H4 (cell line): ENCODE data around the gene COLGALT1. TPM values are rescaled to one million over a fixed set of nuclear protein-coding genes. Genes with fewer than 3 reads are reported as not detected.
"Not testable (repeated sequence)": the region's sequence is repeated elsewhere in the genome, so short reads cannot be mapped to it uniquely, and the experiment has no call there.

ENCODE experiments used
- DNase-seq: peaks from one replicate; pipeline ENCODE4 v3.0.0-alpha.2; 2015; ENCODE audit warnings: low spot score
- total RNA-seq: library from RNA; depleted of rRNA; stranded (reverse); fragments of >200 nt; shearing (Covaris generic); gene quantifications from 2 replicates; pipeline ENCODE4 v1.2.3, GENCODE V29; 2014

Gene COLGALT1
- total RNA-seq, 1 experiment from 2014 or later = 89.9 TPM

DNA sequence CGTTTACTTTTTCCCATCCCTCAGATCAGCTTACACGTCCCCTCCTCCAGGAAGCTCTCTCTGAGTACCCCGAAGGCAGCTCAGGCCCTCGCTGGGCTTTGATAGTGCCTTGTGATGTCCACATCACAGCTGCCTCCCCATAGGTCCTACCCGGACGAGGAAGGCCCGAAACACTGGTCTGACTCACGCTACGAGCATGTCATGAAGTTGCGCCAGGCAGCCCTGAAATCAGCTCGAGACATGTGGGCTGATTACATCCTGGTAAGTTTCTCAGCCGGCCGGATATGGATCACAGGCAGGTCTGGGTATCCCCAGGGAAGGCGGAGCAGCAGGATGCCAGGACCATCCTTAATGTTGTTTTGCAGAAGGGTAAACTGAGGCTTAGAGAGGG is 4.8 kb downstream of the COLGALT1 start:
- no peak for DNase-seq

DNA sequence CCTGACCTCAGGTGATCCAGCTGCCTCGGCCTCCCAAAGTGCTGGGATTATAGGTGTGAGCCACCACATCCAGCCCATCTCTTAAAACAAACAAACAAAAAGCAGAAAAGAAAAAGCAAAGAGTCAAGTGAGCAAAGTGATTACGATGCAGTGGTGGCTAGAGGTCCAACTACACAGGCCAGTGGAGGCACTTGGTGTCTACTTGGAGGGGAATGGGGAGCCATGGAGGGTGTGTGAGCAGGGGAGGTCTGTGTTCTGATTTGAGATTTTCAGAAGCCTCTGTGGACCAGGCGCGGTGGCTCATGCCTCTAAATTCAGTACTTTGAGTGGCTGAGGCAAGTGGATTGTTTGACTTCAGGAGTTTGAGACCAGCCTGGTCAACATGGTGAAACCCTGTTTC is 6.6 kb downstream of the COLGALT1 start:
- DNase-seq = no peak

- no peak for DNase-seq
Measured at GRCh38 chr19:17562561-17562960, 7.1 kb downstream of the COLGALT1 start.

- no peak for DNase-seq
Measured at GRCh38 chr19:17564781-17565180, 9.3 kb downstream of the COLGALT1 start.

- no peak for DNase-seq
Measured at GRCh38 chr19:17565611-17566010, 10.2 kb downstream of the COLGALT1 start.

DNA sequence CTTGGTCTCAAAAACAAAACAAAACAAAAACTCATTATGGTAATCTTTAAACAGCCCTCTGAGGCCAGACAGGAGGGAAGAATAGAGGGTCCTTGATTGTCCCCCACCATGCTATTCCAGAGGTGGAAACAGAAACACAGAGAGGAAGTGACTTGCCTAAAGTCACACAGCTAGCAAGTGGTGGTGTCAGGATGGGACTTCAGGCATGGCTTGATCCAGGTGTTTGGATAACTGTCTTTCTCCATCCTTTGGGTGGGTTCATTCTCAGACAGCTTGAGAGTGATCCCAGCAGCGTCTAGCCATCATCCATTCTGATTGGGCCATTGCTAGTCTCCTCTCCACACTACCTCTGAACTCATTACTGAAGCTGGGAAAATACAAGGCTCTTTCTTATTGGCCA is 12.5 kb downstream of the COLGALT1 start:
- DNase-seq = no peak

GRCh38 chr19:17570291-17570690 is 14.8 kb downstream of the COLGALT1 start:
- DNase-seq = not testable (repeated sequence)

DNA sequence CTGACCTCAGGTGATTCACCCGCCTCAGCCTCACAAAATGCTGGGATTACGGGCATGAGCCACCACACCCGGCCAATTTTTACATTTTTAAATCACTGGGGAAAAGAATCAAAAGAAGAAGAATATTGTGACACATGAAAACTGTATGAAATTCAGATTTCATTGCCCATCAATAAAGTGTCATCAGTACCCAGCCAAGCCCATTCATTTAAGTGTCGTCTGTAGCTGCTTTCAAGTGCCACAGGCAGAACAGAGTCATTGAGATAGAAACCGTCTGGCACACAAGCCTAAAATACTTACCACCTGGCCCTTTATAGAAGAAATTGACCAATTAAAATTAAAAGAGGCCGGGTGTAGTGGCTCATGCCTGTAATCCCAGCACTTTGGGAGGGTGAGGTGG is 15.3 kb downstream of the COLGALT1 start:
- DNase-seq = no peak

DNA sequence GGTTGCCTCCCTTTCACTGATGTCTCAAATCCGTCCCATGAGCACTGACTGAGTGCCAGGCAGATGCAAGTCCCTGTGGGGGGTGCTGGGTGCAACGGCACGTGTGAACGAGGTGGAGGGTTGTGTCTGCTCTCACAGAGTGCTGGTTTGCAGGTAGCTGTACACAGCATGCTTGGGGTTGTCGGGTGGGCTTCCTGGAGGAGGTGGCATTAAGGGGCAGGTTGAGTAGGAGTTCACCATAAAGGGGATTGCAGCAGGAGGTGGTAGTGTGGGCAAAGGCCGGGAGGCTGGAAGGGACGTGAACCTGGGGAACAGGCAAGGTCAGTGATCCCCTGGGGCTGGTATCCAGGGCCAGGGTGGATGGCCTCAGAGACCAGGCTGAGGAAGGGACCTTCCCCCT is 17.2 kb downstream of the COLGALT1 start:
- DNase-seq = no peak

GRCh38 chr19:17575871-17576757 is 20.7 kb downstream of the COLGALT1 start:
- no peak for DNase-seq

DNA sequence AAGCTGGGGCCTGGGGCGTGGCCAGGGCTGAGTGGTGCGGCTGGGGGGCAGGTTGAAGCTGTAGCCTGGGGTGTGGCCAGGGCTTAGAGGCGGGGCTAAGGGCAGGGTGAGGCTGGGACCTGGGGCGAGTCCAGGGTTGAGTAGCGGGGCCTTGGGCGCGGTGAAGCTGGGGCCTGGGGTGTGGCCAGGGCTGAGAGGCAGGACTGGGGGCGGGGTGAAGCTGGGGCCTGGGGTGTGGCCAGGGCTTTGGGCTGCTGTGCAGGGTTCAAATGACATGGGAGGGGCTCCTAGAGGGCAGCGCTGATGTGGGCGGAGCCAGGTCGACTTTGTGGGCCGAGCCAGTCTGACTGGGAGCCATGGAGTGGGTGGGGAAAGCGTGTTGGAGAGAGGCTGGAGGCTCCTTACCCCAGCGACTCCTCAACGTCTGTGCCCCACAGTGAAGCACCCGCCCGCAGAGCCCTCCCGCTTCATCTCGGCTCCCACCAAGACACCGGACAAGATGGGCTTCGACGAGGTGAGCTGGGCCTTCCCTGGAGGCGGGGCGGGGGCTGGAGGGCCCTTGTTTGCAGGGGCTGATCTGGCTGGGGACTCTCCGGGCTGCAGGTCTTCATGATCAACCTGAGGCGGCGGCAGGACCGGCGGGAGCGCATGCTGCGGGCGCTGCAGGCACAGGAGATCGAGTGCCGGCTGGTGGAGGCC is 21.5 kb downstream of the COLGALT1 start:
- no peak for DNase-seq

- no peak for DNase-seq
Measured at GRCh38 chr19:17577457-17578097, 22.1 kb downstream of the COLGALT1 start.

DNA sequence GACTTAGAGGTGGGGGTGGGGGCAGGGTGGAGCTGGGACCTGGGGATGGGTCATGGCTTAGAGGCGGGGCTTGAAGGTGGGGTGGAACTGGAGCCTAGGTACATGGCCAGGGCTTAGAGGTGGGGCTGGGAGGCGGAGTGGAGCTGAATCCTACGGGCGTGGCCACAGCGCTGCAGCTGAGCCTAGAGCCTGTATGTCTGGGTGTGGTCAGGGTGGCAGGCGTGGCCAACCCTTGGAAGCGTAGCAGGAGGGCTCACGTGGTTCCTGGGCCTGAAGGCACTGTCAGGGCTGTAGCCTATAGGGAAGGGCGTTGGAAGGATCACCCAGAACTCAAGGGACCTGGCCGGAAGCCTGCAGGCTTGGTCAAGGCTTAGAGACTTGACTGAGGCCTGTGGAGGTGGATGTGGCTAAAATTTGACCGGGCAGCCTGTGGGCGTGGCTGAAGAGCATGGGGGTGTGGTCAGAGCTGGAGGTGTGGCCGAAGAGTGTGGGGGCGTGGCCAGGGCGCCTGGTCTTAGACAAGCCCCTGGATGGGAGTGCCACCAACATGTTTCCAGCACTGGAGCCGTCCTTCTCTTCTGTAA is 24.3 kb downstream of the COLGALT1 start:
- DNase-seq = peak; percentile 42

DNA sequence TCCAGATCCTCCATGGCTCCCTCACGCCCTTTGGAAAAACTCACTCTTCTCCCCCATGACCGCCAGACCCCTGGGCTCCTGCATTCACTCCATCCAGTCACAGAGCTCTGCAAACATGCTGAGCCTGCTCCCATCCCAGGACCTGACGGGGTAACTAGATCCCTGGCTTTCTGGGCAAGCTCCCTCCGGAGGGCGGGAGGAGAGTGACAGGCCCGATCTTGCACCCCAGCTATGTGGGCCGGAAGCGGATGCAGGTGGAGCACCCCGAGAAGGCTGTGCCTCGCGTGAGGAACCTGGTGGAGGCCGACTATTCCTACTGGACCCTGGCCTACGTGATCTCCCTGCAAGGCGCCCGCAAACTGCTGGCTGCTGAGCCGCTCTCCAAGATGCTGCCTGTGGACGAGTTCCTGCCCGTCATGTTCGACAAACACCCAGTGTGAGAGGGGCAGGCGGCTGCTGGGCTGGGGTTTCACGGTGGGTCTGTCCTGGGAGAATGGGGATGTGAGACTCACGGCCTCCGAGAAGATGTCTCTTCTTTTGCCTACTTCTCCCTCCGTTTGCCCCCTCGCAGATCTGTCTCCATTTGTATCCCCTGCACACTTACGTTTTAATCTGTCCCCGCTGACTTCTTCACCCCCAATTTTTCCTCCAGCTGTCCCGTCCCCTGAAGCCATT is 25.2 kb downstream of the COLGALT1 start:
- no peak for DNase-seq

- DNase-seq = no peak
Measured at GRCh38 chr19:17581211-17581874, 25.9 kb downstream of the COLGALT1 start.

- no peak for DNase-seq
Measured at GRCh38 chr19:17582613-17583012, 27.2 kb downstream of the COLGALT1 start.

- DNase-seq = no peak
Measured at GRCh38 chr19:17584132-17584531, 28.7 kb downstream of the COLGALT1 start.

- not testable (repeated sequence) for DNase-seq
Measured at GRCh38 chr19:17585395-17585794, 29.9 kb downstream of the COLGALT1 start.

- DNase-seq = no peak
Measured at GRCh38 chr19:17590866-17591265, 35.4 kb downstream of the COLGALT1 start.

DNA sequence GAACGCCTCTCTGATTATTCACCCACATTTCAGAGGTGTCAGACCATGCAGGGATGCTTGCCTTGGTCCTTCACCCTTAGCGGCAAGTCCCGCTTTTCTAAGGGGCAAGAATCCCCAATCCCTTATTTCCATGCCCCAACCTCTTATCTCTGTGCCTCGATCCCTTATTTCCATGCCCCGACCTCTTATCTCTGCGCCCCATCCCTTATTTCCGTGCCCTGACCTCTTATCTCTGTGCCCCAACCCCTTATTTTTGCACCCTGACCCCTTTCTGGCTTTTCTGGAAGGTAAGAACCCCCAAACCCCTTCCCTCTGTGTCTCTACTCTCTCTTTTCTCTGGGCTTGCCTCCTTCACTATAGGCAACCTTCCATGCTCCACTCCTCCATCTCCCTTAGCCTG is 38.8 kb downstream of the COLGALT1 start:
- DNase-seq = not testable (repeated sequence)

- not testable (repeated sequence) for DNase-seq
Measured at GRCh38 chr19:17598063-17598462, 42.6 kb downstream of the COLGALT1 start.
